Occipital lobe (tissue), 2 donors: ENCODE results near the gene CACNA2D1. TPM values are rescaled to one million over a fixed set of nuclear protein-coding genes. Genes with fewer than 3 reads are reported as not detected.
A peak's percentile ranks its signal among the peaks of the same experiment; 100 is the strongest.

Source experiments
- DNase-seq: peaks from one replicate; lab custom pipeline; 2025; lab: John Stamatoyannopoulos, UW
- total RNA-seq: library from RNA; depleted of rRNA; stranded (reverse); fragments of >200 nt; gene quantifications from one replicate; pipeline ENCODE4 v1.2.3, GENCODE V29; 2014

Gene CACNA2D1
- total RNA-seq, 1 donor from 2014 or later = 149 TPM

DNA sequence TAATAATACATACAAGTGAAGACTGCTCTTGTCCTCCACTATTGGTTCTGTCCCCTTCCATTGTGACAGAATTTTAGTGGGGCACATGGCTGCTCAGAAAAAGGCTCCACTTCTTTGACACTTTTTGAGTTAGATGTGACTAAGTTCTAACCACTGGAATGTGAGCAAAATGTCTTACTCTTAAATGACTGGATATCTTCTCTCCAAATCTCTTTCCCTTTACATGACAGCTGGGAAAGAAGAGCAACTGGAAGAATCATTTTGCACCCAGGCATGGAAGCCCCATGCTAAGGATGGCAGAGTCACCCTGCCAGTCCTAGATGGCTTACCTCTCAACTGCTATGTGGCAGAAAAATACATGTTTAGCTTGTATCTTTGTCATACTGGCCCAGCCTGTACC is 97.7 kb downstream of the CACNA2D1 start:
- DNase-seq = no peak

DNA sequence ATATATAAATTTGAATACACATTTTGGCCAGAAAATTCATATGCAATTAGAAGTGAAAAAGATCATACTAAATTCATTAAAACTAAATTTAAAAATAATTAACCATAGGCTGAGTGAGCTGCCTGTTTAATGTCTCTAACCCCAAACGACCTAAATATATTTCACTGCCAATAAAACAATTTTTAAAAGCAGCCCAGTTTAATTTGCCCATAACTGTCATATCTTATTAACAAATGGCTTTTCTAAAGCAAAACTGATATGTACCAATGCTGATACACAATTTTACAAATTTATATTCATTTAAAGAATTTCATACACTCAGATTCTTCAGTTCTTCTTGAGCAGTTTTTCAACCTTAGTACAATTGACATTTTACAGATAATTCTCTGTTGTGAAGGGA is 99.9 kb downstream of the CACNA2D1 start:
- DNase-seq = no peak

DNA sequence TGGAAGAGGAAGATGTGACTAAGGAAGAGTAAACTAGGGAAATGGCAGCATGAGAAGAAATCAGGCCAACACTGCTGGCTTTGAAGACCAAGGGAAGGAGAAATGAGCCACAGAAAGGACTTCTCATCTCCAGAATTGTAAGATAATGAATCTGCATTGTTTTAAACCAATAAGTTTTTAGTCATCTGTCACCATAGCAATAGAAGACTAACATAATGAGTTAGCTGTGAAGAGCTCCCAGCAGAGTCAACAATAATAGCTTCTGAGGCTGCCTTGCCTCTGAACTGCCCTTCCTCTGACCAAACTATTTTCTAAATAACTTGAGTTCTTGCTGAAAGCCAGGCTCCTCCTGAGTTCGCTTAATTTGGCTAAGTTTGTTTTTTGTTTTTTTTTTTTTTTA is 103.6 kb downstream of the CACNA2D1 start:
- DNase-seq = no peak

DNA sequence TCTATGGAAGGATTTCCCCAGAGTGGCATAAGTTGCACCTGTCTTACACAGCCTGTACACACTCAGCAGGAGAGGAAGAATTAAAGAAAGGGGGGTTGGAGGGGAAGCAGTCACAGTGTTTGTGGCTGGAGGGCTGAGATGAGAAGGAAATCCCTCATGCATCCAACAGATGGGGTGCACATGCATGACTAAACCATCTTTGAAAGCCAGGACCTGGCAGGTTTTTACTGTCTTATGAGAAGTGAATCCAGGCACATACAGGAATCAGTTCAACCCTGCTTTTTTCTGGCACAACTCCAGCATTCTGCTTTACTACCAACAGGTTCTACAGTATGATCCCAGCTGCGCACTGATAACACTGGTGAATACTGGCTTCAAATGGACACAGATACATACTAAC is 107.7 kb downstream of the CACNA2D1 start:
- no peak for DNase-seq

DNA sequence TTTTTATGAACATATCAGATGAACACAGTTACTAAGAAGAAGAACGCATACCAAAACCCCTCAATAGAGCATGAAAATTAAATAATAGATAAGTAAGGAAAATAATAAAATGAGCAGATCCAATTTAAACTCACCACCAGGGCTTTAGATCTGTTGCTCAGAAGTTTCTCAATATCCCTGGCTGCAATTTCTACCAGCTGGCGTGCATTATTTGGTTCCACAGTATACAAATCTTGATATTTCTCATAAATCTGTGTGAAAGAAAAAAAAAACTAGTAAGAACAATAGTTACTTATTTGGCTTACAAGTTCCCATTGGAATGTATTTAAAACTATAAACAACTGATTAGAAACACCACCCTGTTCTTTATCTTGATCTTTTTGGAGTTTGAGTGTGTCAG is 108.6 kb downstream of the CACNA2D1 start:
- no peak for DNase-seq

DNA sequence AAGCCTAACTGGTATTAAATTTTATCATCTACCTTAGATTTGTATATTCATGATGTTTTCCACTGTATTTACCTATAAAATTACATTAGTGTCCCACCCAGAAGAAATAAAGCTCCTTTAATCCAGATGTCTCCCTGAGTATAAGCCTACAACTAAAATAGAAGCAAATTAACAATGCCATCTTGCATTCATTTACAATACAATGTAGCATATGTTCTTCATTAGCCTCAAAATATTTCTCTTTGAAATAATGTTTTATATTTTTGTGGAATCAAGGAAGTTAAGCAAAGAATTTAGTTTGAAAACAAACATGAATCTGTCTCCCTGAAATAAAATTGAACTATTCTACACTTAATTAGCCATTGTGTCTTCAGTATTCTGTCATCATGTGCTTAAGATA is 112.3 kb downstream of the CACNA2D1 start:
- DNase-seq = no peak

DNA sequence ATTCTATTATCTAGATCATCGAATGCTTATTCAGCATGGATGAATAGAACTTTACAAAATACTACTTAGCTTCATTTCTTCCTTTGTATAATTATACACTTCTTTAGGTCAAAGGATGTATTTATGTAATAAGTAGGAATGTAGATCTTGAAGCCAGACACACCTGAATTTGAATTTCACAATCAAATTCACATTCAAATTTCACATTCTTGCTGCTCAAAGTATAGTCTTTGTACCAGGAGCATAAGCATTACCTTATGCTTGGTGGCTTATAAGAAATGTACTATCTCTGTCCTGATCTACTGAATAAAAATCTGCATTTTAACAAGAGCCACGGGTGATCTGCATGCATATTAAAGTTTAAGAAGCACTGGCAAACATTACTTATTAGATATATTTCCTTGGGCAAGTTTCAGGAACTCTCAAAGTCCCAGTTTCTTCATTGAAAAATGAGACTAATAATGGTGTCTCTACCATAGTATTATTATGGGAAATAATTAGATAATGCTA is 112.8 kb downstream of the CACNA2D1 start:
- no peak for DNase-seq

DNA sequence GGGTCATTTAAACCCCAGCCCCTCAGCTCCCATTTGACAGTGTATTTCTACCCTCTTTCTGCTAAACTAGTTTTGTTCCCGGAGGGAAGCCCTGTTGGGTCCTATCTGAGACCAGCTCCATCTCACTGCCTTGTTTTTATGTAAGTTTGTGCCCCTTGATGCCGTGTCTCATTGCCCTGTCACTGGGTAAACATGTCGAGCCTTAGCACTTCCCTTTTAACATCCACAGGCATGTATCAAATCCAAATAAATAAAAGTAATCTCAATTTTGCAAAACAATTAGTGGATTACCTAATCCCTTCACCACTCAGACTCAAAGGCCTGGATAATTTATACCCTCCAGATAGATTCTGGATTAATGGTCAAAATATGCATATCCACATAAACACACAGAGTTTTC is 115.7 kb downstream of the CACNA2D1 start:
- no peak for DNase-seq

DNA sequence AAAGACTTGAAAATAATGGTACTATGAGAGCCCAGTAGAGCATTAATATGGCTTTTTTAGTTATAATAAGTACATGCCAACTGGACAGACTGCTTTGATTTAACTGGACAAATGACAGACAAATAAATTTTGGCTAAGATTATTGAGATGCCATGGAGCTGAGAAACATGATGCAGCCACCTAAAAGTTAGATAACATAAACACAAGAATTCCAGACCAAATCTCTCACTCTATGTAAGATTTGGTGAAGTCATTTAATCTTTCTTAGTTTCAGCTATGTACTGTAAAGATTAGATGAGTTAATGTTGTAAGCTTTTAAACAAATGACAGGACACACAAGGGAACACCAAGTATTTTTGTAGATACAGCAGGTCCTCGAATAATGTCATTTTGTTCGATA is 118.2 kb downstream of the CACNA2D1 start:
- DNase-seq = no peak

DNA sequence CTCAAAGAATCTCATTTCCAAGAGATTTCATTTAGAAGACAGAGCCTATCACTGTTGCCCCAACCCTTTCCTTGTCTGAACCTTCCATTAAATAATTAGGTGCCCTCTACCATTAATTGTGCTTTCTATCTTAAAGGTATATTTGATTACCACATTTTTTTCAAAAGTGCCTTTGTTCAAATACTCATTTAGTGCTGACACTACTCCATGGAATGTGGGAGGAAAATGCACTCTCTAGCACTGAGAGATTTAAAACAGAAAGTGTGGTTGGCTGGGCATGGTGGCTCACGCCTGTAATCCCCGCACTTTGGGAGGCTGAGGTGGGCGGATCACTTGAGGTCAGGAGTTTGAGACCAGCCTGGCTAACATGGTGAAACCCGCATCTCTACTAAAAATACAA is 119.8 kb downstream of the CACNA2D1 start:
- DNase-seq = no peak

DNA sequence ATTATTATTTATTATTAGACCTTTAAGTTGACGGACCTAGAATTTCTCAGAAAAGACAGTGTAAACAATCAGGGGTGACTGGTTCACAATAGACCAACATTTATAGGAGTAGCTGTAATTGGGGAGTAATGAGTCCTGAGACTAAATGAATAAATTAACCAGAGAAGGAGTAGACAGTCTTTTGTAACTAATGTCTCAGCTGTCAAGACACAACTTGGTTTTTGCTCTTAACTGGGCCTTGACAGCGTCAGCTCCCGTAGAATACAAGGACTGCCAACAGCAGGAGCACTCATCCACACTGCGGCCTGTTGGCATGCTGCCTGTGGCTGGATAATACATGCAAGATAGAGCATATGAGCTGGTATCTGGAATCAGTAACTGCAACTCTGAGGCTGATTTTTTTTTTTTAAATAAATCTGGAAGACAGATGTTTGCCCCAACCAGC is 123.9 kb downstream of the CACNA2D1 start:
- peak; percentile 65 for DNase-seq

DNA sequence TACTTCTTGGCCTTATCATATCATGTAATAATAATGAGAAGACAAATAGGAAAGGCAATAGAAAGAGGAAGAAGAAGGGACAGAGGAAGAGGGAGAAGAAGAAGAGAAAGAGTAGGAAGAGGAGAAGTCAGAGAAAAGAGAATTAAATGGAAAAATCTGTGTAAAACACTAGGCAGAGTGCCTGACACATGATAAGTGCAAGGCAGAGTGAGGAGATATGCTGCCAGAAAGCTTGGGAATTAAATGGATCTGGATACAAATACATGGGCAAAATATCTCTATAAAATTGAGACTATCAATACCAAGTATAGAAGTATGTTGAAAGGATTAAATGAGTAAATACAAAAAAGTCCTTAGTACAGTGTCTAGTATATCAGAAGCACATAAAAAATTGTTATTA is 124.8 kb downstream of the CACNA2D1 start:
- no peak for DNase-seq

DNA sequence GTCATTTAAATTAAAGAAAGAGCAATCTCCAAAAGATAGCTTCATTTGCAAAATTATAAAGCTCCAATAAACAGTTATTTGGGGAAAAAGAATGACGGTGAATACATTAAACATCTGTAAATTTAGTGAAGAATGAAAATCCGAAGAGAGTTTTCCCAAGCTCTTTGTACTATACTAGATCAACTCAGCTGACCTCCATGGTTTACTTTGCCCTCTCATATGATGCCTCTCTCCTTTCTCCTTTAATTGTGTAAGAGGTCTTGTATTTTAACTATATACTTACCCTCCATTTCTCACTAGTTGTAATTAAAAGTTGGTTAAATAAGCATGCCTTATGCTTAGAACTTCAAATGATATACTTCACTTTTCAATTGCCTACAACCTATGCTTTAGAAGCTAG is 125.8 kb downstream of the CACNA2D1 start:
- DNase-seq = no peak

DNA sequence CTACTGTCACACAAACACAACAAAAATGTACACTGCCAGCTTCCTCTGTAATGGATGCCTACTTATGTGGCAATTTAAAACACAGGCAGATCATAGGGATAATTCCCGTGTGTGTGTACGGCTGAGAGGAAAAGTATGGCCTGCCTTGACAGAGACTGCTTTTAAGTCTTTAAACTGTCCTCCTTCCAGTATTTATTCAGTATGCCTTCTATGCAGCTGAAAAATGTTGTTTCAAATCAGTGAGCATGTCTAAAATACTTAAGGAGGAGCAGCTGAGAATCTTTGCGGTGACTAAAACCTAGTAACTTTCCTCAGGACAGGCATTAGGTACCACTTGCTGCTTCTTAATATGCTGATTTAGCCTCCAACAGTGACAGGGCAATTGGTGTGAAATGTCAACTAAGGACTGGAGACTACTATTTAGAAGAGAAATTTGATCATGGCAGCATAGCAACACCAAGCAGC is 126.3 kb downstream of the CACNA2D1 start:
- no peak for DNase-seq

DNA sequence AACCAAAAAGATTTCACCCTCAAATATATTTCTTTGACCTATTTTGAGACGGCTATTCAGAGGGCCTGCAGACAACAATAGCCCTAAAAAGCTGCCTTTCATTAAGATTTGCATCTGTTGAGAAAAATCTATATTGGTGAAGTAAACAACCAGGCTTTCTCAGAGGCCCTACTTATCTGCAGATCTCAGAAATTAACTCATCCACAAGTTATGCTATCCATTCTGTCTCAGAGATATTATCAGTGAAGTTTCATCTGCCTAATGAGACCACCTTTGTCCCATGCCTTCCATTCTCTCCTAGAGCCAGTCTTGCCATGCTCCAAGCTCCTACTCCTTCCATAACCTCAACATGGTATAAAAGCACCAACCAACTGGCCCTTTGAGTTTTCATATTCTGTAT is 130.3 kb downstream of the CACNA2D1 start:
- no peak for DNase-seq

DNA sequence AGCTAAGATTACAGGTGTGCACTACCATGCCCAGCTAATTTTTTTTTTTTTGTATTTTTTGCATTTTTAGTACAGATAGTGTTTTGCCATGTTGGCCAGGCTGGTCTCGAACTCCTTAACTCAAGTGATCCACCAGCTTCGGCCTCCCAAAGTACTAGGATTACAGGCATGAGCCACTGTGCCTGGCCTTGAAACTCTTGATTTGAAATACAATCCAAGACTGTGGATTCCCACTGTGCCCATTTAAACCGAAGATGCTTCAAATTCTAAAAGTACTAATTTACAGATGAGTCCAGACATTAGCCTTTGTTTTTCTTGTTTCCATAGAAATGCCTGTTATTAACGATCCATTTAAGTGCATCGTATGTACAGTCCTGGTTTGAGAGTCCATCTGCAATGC is 130.9 kb downstream of the CACNA2D1 start:
- no peak for DNase-seq

DNA sequence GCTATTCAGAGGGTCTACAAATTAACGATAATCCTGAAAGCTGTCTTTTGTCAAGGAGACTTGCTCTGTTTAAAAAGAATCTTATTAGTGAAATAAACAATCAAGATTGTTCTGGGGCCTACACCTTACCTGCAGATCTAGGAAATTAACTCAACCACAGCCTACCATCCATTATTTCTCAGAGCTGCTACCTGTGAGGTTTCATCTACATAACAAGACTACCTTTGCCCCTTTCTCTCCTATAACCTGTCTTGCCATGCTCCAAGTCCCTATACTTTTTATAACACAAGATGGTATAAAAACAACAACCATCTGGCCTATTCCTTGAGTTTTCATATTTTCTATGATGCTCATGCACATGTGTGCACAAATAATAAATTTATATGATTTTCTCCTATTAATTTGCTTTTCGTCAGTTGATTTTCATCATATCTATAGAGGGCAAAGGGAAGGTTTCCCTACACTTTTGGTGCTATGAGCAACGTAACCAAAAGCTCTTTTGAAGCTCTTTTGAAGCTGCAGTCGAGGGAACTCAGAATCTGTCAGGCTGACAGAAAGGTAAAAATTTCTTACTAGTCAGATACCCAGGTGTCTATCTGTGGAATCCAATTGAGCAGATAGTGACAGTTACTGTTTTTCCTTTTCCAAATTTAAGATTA is 138.1 kb downstream of the CACNA2D1 start:
- DNase-seq = no peak

DNA sequence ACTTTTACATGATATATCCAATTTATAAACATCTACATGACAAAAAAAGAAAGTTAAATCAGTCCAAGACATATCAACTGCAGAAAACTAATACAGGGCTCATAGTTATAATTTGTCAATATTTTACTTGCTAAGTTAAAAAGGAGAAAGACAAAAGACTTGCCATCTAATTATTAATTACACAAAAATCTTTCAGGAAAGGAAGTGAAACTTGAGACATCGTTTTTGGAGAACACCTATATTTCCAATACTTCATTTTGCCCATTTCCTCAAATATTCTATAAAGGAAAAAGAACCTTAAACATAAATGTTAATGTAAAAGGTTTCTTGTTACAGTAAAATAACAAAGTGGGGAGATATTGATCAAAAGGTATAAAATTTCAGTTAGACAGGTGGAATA is 148.7 kb downstream of the CACNA2D1 start:
- DNase-seq = no peak

DNA sequence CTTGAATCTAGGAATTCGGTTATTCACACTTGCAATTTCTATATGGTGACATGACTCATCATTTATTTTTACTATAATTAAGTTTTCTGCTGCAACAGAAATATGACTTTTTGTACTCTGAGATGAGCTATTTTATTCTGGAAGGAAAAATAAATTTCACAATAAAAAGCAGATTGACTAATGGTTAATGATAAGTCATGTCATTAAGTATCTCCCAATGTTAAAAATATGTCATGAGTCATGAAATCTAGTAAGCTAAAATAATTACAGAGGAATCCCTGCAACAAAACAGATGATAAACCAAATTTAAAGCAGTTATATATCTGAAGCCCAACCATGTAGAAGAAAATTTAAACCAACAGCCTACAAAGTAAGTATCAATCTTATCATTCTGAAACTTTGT is 149.2 kb downstream of the CACNA2D1 start:
- no peak for DNase-seq

DNA sequence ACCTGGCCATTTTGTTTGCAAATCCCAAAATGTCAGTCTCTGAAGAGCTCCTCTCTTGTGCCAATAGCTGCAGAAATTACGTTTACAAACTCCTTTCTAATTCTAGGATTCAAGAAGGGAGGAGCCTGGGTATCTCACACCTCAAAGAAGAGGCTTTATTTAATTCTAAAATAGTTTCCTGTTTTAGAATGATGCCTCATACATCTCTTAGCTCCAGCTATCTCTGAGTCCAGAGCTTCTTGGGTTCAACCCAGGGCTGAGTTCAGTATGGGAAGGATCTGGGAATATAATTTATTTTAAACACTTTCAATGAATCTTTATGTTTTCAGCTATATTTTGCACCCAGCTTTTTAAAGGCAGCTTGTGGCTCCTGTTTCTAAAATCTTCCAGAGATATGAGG is 150.1 kb downstream of the CACNA2D1 start:
- DNase-seq = no peak

DNA sequence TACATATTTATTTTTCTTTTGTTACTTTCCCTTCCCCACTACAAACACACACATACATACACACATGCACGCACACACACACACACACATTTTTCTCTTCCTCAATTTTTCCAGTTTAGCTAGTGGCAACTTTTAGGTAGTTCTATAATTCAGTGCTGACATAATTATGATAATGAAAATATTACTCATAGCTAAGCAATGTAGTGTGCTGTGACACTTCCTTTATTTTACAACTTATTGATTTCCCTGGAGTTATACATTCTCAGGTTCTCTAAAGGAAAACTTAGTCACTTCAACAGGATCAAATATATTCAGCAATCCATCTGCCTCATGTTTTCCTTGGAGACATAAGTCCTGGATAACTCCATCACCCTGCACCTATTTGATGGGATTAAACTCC is 151.6 kb downstream of the CACNA2D1 start:
- no peak for DNase-seq

DNA sequence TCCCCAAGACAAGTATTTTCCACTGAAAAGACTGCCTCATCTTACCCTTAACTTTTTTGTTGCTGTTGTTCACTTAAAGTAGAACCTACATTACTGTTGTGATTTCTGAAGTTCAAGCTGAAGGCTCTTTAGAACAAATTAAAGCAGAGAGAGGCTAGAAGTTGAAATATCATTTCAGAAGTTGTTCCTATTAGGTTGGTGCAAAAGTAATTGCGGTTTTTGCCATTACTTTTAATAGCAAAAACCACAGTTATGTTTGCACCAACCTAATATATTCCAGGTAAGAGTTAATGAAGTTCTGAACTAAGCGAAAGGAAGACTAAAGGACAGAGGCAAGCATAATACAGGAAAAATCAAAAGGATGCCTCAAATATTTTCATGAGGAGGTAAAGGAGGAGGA is 153.7 kb downstream of the CACNA2D1 start:
- no peak for DNase-seq

DNA sequence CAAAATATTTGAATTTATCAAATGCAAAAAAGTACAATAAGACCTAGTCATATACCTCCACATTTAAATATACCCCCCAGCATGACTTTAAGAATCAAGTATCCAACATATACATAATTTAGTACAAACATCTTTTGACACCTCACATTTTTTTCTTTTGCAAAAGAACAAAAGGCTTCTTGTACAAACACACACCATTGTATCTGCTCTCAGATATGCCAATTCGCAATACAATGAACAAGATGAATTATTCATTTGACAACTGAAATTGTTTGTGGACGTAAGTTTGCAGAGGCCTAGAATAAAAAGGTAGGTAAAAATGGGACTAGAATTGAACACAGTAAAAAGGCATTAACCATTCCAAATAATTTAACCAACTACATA is 154.4 kb downstream of the CACNA2D1 start:
- DNase-seq = no peak

DNA sequence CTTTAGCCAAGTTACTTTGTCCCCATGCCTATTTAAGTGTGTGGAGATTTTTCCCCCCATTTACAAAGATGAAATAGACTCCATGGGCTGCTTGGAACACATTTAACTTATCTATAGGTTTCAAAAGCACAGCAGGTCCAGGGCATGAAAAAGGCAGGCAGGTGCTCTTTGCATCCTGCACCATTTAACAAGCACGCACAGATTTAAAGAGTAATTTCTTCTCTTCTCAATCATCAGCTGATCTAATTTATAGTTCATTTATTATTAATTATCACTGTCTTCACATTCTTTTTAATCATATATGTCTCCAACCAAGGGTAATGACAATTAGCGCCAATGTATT is 156.8 kb downstream of the CACNA2D1 start:
- no peak for DNase-seq
